GM23248 (cell line): ENCODE measurements around the gene ANGPTL4.

Experiments
- EZH2 ChIP-seq: fragments of 200-600 bp; sonication (generic); IDR thresholded peaks from 2 replicates; pipeline ENCODE4 v1.6.1; 2018; ENCODE audit warnings: antibody characterized with exemption, mild to moderate bottlenecking; ENCODE audit not compliant: insufficient read depth, poor library complexity, severe bottlenecking
- EZH2phosphoT487 ChIP-seq: fragments of 200-600 bp; sonication (generic); IDR thresholded peaks from 2 replicates; pipeline ENCODE4 v1.6.1; 2018; ENCODE audit warnings: antibody characterized with exemption, moderate library complexity, mild to moderate bottlenecking, low read depth; ENCODE audit not compliant: insufficient read depth

DNA sequence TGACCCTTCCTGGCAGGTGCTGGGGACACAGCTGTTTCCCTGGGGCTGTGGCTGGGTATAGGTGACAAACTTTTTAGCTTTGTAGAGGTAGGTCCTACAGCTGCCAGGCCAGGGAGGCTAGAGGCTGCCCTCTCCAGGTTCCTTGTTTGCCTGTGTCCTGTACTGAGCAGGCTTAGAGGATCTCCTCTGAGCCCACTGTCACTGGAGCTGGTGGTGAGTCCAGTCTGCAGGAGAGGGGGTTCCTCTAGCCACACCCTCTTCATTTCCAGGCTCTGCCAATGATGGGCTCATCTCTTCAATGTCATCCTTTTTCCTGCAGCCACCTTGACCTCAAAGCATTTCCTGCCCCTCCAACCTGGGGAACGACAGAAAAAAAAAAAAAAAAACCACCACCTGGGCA lies 13.6 kb downstream of the ANGPTL4 start:
- TF ChIP-seq EZH2phosphoT487 (no peak), EZH2 (no peak)
